GM23338 (cell line): ENCODE results near the gene IGFL3. TPM values are rescaled to one million over a fixed set of nuclear protein-coding genes. Genes with fewer than 3 reads are reported as not detected.

Experiments used
- EZH2 ChIP-seq: fragments of 200-600 bp; sonication (generic); IDR thresholded peaks from one replicate; pipeline ENCODE4 v1.8.0; 2017; ENCODE audit warnings: antibody characterized with exemption, mild to moderate bottlenecking, low read depth; ENCODE audit not compliant: unreplicated experiment
- NANOG ChIP-seq: IDR thresholded peaks from 2 replicates; pipeline ENCODE4 v1.6.1; 2016; ENCODE audit warnings: antibody characterized with exemption, borderline replicate concordance
- STAT1 ChIP-seq: IDR thresholded peaks from one replicate; pipeline ENCODE4 v1.6.1; 2016; ENCODE audit warnings: antibody characterized with exemption; ENCODE audit not compliant: unreplicated experiment
- ZNF114 ChIP-seq: fragments of 250-450 bp; sonication (Bioruptor Pico); IDR thresholded peaks from 2 replicates; pipeline ENCODE4 v1.5.0; 2020; ENCODE audit warnings: mild to moderate bottlenecking, moderate library complexity
- ZNF331 ChIP-seq: fragments of 250-450 bp; sonication (Bioruptor Pico); IDR thresholded peaks from 2 replicates; pipeline ENCODE4 v1.5.0; 2020; ENCODE audit warnings: low read depth, mild to moderate bottlenecking, moderate library complexity
- polyA plus RNA-seq: library from polyadenylated mRNA; unstranded; fragments of >200 nt; fragmentation: Nextera tagmentation; extraction: Ambion mirVana; gene quantifications from 2 replicates; pipeline ENCODE4 v1.2.1, GENCODE V29; 2016
- total RNA-seq: library from RNA; depleted of rRNA; stranded (reverse); fragments of >200 nt; shearing (Covaris generic); gene quantifications from 2 replicates; pipeline ENCODE4 v1.2.3, GENCODE V29; 2014
- TF ChIP-seq, protein P1 (sequence below): fragments of 250-450 bp; sonication (Bioruptor Pico); IDR thresholded peaks from 2 replicates; pipeline ENCODE4 v1.5.0; 2020; ENCODE audit warnings: mild to moderate bottlenecking, moderate library complexity
- TF ChIP-seq, protein P2 (sequence below), 2 experiments: fragments of 200-600 bp in 1 of 2; sonication (generic) in 1 of 2; conservative IDR thresholded peaks; 2 replicates each; pipeline versions ENCODE4 v1.5.1 to v1.6.1; 2016 to 2017; ENCODE audit warnings: antibody characterized with exemption in 2 of 2, low read depth in 2 of 2, mild to moderate bottlenecking in 2 of 2, moderate library complexity in 1 of 2
- TF ChIP-seq, protein P3 (sequence below): IDR thresholded peaks from one replicate; pipeline ENCODE4 v1.6.1; 2018; ENCODE audit warnings: antibody characterized with exemption; ENCODE audit not compliant: unreplicated experiment

The IGFL3 gene
- total and polyA plus RNA-seq, 2 experiments from 2014 or later: not detected

DNA sequence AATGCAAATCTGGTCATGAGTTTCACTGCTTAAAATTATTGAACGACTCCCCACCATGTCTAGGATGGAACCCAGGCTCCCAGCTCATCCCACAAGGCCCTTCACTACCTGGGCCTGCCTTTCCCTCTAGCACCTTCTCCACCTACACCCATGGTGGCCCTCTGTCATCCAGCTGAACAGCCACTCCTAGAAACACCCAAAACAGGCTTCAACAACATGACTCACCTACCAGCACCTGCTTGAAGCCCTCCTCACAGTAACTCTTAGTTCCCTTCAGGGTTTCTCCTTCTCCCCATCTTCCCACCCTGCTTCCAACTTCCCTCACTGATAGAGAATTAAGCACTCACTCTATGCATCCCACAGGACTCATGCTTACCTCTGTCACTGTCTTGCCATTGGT lies 16.9 kb upstream of the IGFL3 start (continued):
- TF ChIP-seq, protein P1, sequence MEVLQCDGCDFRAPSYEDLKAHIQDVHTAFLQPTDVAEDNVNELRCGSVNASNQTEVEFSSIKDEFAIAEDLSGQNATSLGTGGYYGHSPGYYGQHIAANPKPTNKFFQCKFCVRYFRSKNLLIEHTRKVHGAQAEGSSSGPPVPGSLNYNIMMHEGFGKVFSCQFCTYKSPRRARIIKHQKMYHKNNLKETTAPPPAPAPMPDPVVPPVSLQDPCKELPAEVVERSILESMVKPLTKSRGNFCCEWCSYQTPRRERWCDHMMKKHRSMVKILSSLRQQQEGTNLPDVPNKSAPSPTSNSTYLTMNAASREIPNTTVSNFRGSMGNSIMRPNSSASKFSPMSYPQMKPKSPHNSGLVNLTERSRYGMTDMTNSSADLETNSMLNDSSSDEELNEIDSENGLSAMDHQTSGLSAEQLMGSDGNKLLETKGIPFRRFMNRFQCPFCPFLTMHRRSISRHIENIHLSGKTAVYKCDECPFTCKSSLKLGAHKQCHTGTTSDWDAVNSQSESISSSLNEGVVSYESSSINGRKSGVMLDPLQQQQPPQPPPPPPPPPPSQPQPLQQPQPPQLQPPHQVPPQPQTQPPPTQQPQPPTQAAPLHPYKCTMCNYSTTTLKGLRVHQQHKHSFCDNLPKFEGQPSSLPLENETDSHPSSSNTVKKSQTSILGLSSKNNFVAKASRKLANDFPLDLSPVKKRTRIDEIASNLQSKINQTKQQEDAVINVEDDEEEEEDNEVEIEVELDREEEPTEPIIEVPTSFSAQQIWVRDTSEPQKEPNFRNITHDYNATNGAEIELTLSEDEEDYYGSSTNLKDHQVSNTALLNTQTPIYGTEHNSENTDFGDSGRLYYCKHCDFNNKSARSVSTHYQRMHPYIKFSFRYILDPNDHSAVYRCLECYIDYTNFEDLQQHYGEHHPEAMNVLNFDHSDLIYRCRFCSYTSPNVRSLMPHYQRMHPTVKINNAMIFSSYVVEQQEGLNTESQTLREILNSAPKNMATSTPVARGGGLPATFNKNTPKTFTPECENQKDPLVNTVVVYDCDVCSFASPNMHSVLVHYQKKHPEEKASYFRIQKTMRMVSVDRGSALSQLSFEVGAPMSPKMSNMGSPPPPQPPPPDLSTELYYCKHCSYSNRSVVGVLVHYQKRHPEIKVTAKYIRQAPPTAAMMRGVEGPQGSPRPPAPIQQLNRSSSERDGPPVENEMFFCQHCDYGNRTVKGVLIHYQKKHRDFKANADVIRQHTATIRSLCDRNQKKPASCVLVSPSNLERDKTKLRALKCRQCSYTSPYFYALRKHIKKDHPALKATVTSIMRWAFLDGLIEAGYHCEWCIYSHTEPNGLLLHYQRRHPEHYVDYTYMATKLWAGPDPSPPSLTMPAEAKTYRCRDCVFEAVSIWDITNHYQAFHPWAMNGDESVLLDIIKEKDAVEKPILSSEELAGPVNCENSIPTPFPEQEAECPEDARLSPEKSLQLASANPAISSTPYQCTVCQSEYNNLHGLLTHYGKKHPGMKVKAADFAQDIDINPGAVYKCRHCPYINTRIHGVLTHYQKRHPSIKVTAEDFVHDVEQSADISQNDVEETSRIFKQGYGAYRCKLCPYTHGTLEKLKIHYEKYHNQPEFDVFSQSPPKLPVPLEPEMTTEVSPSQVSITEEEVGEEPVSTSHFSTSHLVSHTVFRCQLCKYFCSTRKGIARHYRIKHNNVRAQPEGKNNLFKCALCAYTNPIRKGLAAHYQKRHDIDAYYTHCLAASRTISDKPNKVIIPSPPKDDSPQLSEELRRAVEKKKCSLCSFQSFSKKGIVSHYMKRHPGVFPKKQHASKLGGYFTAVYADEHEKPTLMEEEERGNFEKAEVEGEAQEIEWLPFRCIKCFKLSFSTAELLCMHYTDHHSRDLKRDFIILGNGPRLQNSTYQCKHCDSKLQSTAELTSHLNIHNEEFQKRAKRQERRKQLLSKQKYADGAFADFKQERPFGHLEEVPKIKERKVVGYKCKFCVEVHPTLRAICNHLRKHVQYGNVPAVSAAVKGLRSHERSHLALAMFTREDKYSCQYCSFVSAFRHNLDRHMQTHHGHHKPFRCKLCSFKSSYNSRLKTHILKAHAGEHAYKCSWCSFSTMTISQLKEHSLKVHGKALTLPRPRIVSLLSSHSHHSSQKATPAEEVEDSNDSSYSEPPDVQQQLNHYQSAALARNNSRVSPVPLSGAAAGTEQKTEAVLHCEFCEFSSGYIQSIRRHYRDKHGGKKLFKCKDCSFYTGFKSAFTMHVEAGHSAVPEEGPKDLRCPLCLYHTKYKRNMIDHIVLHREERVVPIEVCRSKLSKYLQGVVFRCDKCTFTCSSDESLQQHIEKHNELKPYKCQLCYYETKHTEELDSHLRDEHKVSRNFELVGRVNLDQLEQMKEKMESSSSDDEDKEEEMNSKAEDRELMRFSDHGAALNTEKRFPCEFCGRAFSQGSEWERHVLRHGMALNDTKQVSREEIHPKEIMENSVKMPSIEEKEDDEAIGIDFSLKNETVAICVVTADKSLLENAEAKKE (CRISPR knock-in tag): no peak
- no peak for TF ChIP-seq STAT1
- no peak for TF ChIP-seq ZNF114 (CRISPR knock-in tag)
- TF ChIP-seq, protein P2, sequence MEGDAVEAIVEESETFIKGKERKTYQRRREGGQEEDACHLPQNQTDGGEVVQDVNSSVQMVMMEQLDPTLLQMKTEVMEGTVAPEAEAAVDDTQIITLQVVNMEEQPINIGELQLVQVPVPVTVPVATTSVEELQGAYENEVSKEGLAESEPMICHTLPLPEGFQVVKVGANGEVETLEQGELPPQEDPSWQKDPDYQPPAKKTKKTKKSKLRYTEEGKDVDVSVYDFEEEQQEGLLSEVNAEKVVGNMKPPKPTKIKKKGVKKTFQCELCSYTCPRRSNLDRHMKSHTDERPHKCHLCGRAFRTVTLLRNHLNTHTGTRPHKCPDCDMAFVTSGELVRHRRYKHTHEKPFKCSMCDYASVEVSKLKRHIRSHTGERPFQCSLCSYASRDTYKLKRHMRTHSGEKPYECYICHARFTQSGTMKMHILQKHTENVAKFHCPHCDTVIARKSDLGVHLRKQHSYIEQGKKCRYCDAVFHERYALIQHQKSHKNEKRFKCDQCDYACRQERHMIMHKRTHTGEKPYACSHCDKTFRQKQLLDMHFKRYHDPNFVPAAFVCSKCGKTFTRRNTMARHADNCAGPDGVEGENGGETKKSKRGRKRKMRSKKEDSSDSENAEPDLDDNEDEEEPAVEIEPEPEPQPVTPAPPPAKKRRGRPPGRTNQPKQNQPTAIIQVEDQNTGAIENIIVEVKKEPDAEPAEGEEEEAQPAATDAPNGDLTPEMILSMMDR (conservative IDR thresholded peaks at IDR 0.05; ENCODE audit: low read depth in 2 of 2): no peak
- TF ChIP-seq EZH2: no peak
- TF ChIP-seq ZNF331: no peak
- TF ChIP-seq, protein P3, sequence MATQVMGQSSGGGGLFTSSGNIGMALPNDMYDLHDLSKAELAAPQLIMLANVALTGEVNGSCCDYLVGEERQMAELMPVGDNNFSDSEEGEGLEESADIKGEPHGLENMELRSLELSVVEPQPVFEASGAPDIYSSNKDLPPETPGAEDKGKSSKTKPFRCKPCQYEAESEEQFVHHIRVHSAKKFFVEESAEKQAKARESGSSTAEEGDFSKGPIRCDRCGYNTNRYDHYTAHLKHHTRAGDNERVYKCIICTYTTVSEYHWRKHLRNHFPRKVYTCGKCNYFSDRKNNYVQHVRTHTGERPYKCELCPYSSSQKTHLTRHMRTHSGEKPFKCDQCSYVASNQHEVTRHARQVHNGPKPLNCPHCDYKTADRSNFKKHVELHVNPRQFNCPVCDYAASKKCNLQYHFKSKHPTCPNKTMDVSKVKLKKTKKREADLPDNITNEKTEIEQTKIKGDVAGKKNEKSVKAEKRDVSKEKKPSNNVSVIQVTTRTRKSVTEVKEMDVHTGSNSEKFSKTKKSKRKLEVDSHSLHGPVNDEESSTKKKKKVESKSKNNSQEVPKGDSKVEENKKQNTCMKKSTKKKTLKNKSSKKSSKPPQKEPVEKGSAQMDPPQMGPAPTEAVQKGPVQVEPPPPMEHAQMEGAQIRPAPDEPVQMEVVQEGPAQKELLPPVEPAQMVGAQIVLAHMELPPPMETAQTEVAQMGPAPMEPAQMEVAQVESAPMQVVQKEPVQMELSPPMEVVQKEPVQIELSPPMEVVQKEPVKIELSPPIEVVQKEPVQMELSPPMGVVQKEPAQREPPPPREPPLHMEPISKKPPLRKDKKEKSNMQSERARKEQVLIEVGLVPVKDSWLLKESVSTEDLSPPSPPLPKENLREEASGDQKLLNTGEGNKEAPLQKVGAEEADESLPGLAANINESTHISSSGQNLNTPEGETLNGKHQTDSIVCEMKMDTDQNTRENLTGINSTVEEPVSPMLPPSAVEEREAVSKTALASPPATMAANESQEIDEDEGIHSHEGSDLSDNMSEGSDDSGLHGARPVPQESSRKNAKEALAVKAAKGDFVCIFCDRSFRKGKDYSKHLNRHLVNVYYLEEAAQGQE: no peak
- TF ChIP-seq NANOG: no peak
